ENCODE data around the gene MVK. TPM values are rescaled to one million over a fixed set of nuclear protein-coding genes. Genes with fewer than 3 reads are reported as not detected.
A peak's percentile ranks its signal among the peaks of the same experiment; 100 is the strongest.

The MVK gene
- polyA plus RNA-seq, 1 experiment = 4.7 TPM

- no peak overlapping the region for H3K4me3 ChIP-seq (ENCODE audit: low read depth, low read length)
- no peak for TF ChIP-seq CTCF (IDR thresholded peaks at IDR 0.05; ENCODE audit: low read depth, low read length)
- CTCF ChIA-PET = interaction anchor here (0.5 to 0.7 kb wide), 2 partner anchors 130 to 310 kb away, joined by 3 to 6 read pairs; no protein-coding TSS in a partner anchor
- POLR2A ChIA-PET = no interaction called here
- no peaks in the 10 kb centered on the region for H3K9me3 ChIP-seq (ENCODE audit: control insufficient read depth, insufficient read depth, low read length)
- H3K27ac ChIP-seq (ENCODE audit: low read depth, low read length) = no peak overlapping the region
- DNase-seq (ENCODE audit: low read depth, low spot score) = no peak
- no peaks in the 10 kb centered on the region for H3K27me3 ChIP-seq (ENCODE audit: control insufficient read depth, insufficient read depth, low read length)
Observed at GRCh38 chr12:109535231-109535862, 38.2 kb upstream of the MVK start.

DNA sequence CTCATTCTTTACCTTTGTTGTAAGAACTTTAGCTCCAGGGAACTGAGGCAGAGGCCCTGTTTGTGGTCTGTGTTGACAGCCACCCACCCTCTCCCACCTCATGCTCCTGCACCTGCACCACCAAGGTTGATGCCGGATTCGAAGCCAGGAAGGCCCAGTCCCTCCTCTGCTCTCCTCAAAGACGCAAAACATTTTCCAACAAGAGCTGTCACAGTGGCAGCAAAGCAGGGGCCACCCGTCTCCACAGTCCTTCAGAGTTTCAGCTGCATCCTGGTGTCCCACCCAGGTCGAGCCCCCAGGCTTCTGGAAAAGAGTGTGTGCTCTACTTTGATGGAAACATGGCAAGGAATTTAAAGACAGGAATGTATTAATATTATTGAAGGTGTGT, 37.7 kb upstream of the MVK start:
- Histone ChIP-seq H3K4me3 (ENCODE audit: low read depth, low read length) (no peak overlapping the region), H3K27me3 (ENCODE audit: control insufficient read depth, insufficient read depth, low read length) (no peaks in the 10 kb centered on the region), H3K9me3 (ENCODE audit: control insufficient read depth, insufficient read depth, low read length) (peaks cover 3% of the 10 kb centered on the region; the same call in 1 of the 2 replicates), H3K27ac (ENCODE audit: low read depth, low read length) (no peak overlapping the region)
- CTCF ChIA-PET = interaction anchor here (0.5 to 0.7 kb wide), 2 partner anchors 130 to 309 kb away, joined by 3 to 6 read pairs; no protein-coding TSS in a partner anchor
- DNase-seq (ENCODE audit: low read depth, low spot score) = no peak
- no peak for TF ChIP-seq CTCF (IDR thresholded peaks at IDR 0.05; ENCODE audit: low read depth, low read length)
- POLR2A ChIA-PET = no interaction called here

GRCh38 chr12:109537136-109537535, 36.5 kb upstream of the MVK start:
- no peak for TF ChIP-seq CTCF (IDR thresholded peaks at IDR 0.05; ENCODE audit: low read depth, low read length)
- DNase-seq (ENCODE audit: low read depth, low spot score) = no peak
- Histone ChIP-seq H3K27me3 (ENCODE audit: control insufficient read depth, insufficient read depth, low read length) (no peaks in the 10 kb centered on the region), H3K9me3 (ENCODE audit: control insufficient read depth, insufficient read depth, low read length) (peaks cover 4% of the 10 kb centered on the region), H3K27ac (ENCODE audit: low read depth, low read length) (no peak overlapping the region), H3K4me3 (ENCODE audit: low read depth, low read length) (no peak overlapping the region)
- ChIA-PET CTCF (no interaction called here), POLR2A (no interaction called here)

DNA sequence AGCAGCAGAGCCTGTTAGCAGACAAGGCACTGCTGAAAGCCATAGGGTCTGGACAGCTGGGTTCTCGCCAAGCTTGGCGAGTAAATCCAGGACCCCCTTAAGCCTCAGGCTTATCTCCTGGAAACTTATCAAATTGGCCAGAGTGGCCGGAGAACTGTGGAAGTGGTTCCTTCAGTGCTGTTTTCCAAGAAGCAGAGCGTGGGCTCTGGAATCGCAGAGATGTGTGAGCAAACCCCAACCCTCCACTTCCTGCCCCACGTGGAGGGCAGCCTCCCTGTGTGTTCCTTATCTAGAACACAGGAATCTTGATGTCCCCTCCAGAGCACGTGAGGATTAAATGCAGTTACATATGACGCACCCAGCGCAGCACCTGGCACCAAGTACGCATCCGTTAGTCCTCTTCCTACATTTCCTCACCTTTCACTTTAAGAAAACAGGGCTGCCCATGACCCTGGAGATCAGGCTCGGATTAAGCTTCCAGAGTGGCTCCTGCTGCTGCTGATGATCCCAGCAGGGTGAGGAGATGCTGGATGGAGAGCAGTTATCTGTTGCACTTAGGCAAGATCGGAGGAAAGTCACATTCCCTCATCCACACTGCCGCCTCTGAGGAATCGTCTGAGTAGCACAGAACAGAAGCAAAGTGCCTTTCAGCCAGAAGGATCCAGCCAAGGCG, 35.3 kb upstream of the MVK start:
- no peak for DNase-seq (ENCODE audit: low read depth, low spot score)
- H3K27ac ChIP-seq (ENCODE audit: low read depth, low read length) = peak overlapping the region; percentile 21
- H3K9me3 ChIP-seq (ENCODE audit: control insufficient read depth, insufficient read depth, low read length) = peaks cover 4% of the 10 kb centered on the region
- H3K27me3 ChIP-seq (ENCODE audit: control insufficient read depth, insufficient read depth, low read length) = no peaks in the 10 kb centered on the region
- ChIA-PET POLR2A (no interaction called here), CTCF (no interaction called here)
- H3K4me3 ChIP-seq (ENCODE audit: low read depth, low read length) = no peak overlapping the region
- TF ChIP-seq CTCF (IDR thresholded peaks at IDR 0.05; ENCODE audit: low read depth, low read length) = no peak

DNA sequence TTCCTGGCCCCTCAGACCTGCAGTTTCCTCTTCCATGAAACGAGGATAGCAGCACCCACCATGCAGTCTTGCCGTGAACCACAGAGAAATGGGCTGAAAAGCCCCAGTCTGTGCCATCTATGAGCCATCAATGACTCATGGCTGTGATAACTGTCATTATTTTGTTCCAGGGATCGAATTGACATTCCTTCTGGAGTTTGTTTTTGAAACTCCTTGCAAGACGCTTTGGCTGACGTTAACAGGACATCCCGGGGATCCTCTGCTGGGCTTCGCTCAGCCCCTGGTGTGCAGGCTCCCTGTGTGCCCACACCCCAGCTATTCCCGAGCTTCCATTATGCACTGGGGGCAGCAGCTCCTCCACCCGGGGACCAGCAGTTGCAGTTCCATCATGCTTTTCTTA, 34.1 kb upstream of the MVK start:
- Histone ChIP-seq H3K27me3 (ENCODE audit: control insufficient read depth, insufficient read depth, low read length) (no peaks in the 10 kb centered on the region), H3K27ac (ENCODE audit: low read depth, low read length) (no peak overlapping the region), H3K4me3 (ENCODE audit: low read depth, low read length) (no peak overlapping the region), H3K9me3 (ENCODE audit: control insufficient read depth, insufficient read depth, low read length) (peaks cover 4% of the 10 kb centered on the region)
- CTCF ChIA-PET = interaction anchor here (1.1 to 2.0 kb wide), 2 partner anchors 20 to 58 kb away, joined by 5 to 11 read pairs; no protein-coding TSS in a partner anchor
- DNase-seq (ENCODE audit: low read depth, low spot score) = no peak
- POLR2A ChIA-PET = interaction anchor here (0.6 kb wide), 1 partner anchor 15 kb away, joined by 9 read pairs; no protein-coding TSS in a partner anchor
- no peak for TF ChIP-seq CTCF (IDR thresholded peaks at IDR 0.05; ENCODE audit: low read depth, low read length)
